ENCODE measurements around the gene EIF3J.
"Not testable (repeated sequence)": the region's sequence is repeated elsewhere in the genome, so short reads cannot be mapped to it uniquely, and the experiment has no call there.

Gene EIF3J

DNA sequence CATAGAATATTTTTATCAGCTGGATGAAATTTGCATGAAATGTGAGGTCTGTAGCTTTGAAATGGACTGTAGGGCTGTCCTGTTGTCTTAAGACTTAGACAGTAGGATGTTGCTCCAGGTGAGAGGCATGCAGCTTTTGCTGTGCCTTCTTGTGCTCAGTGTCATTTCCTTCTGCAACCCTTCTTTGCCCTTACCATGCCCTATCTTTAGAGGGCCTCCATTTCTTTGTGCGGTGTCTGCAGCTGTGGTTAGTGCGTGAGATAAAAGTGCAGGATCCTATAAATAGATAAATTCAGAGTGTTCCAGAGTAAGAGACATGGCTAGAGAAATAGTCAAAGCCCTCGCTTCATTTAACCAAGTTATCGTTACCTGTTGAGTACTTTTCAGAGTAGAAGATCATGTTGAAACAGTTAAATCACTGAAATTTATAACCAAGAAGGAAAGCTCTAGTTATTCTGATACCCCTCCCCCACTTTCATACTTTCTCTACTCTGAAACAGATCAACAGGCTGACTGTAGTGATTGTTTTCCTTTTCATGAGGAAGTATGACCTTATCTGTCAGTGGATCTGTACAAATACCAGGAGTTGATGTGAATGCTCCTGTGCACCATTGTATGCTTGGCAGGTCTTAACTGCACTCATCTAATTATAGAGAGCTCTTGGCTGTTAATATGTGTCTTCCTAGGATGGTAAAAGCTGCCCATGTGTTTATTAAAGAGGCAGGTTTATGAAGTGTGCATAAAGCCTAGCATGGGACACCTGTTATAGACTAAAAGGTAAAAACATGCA lies 18.2 kb downstream of the EIF3J start:
- WGBS (ENCODE audit: extremely low coverage, insufficient coverage, low lambda C conversion rate) = no CpG with 5 or more reads among the region's 4 CpGs
- H3K36me3 ChIP-seq (ENCODE audit: control insufficient read depth, insufficient read depth, low read length) = peaks cover 10% of the 10 kb centered on the region

DNA sequence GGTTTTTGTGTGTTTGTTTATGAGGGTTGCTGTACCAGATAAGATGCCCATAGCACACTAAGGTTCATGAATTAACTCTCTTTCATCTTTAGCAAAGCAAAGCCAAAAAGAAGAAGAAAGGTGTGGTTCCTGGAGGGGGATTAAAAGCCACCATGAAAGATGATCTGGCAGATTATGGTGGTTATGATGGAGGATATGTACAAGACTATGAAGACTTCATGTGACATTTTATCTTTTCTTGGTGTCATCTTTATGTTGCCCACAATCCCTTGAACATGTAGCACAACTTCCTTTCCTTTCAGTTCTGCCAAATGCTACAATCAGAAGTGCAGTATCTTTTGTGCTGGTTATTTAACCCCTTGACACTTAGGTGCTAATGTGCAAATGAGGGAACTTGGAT lies 24.0 kb downstream of the EIF3J start:
- H3K18ac ChIP-seq (ENCODE audit: low read length) = not testable (repeated sequence)
- peaks cover 15% of the 10 kb centered on the region for H3K36me3 ChIP-seq (ENCODE audit: control insufficient read depth, insufficient read depth, low read length)

More for the DNA sequence above, 18.2 kb downstream of the EIF3J start:
- H3K4me2 ChIP-seq (ENCODE audit: low read length) = no peak overlapping the region
- H3K18ac ChIP-seq (ENCODE audit: low read length) = no peak overlapping the region
- H2AK5ac ChIP-seq (ENCODE audit: low read length) = no peak overlapping the region
- H3K4me1 ChIP-seq (ENCODE audit: control insufficient read depth, low read depth, low read length) = no peaks in the 10 kb centered on the region
- H3K27ac ChIP-seq (ENCODE audit: low read depth, low read length) = no peak overlapping the region
- H3K79me1 ChIP-seq (ENCODE audit: low read length) = peaks cover 2% of the 10 kb centered on the region
- no peak overlapping the region for H4K5ac ChIP-seq (ENCODE audit: low read length)
- no peak overlapping the region for H3K9ac ChIP-seq (ENCODE audit: low read length)
- no peak overlapping the region for H3K4me3 ChIP-seq (ENCODE audit: low read length)
- H3K4ac ChIP-seq (ENCODE audit: low read depth, low read length) = no peak overlapping the region
- H3K79me2 ChIP-seq (ENCODE audit: control insufficient read depth, insufficient read depth, low read length) = no peaks in the 10 kb centered on the region
- H3K23ac ChIP-seq (ENCODE audit: low read length) = no peak overlapping the region
- H2BK5ac ChIP-seq (ENCODE audit: low read length) = no peak overlapping the region
- no peak overlapping the region for H2BK15ac ChIP-seq (replicated peaks; ENCODE audit: low read depth)
- H3K56ac ChIP-seq (ENCODE audit: low read length) = no peak overlapping the region
- DNase-seq = no peak
- no peaks in the 10 kb centered on the region for H3K27me3 ChIP-seq (ENCODE audit: insufficient read depth, low read length, poor library complexity)
- H2BK120ac ChIP-seq (ENCODE audit: low read depth, low read length) = no peak overlapping the region
- H4K8ac ChIP-seq (ENCODE audit: low read depth, low read length) = no peak overlapping the region

DNA sequence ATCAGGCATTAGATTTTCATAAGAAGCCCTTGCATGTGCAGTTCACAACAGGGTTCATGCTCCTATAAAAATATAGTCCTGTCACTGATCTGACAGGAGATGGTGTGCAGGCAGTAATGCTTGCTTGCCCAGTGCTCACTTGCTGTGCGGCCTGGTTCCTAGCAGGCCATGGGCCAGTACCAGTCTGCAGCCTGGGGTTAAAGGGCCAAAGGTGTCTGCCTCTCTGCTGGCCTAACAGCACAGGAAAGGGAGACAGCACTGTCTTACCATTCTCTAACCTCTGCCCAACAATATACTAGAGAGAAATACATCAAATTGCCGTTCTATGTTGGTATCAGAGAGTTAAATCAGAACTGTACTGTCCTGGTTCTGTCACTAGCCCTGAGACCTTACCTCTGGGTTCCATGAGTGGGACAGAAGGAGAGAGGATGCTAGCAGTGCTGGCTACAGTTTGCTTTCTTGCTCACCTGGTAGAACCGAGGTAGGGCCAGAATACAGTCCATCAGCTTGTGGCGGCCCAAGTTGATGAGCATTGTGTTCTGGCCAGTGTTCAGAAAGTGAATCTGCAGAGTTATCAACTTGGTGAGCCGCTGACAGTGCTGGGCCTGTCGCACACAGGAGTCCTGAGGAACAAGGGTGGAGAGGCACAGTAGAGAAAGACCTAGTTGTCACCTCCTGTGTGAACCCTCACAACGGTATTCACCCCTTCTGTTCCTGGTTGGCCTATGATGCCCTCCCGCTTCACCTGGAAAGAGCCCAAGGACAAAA lies 28.6 kb downstream of the EIF3J start:
- Histone ChIP-seq H3K27ac (ENCODE audit: low read depth, low read length) (no peak overlapping the region), H4K5ac (ENCODE audit: low read length) (no peak overlapping the region), H3K79me1 (ENCODE audit: low read length) (no peaks in the 10 kb centered on the region), H3K4me3 (ENCODE audit: low read length) (no peak overlapping the region), H3K4me2 (ENCODE audit: low read length) (no peak overlapping the region), H3K56ac (ENCODE audit: low read length) (no peak overlapping the region), H2BK15ac (replicated peaks; ENCODE audit: low read depth) (no peak overlapping the region), H2BK5ac (ENCODE audit: low read length) (no peak overlapping the region), H3K4ac (ENCODE audit: low read depth, low read length) (no peak overlapping the region), H3K36me3 (ENCODE audit: control insufficient read depth, insufficient read depth, low read length) (peaks cover 13% of the 10 kb centered on the region), H3K18ac (ENCODE audit: low read length) (no peak overlapping the region), H3K79me2 (ENCODE audit: control insufficient read depth, insufficient read depth, low read length) (no peaks in the 10 kb centered on the region), H3K23ac (ENCODE audit: low read length) (no peak overlapping the region), H3K27me3 (ENCODE audit: insufficient read depth, low read length, poor library complexity) (no peaks in the 10 kb centered on the region), H2BK120ac (ENCODE audit: low read depth, low read length) (no peak overlapping the region), H2AK5ac (ENCODE audit: low read length) (no peak overlapping the region), H3K4me1 (ENCODE audit: control insufficient read depth, low read depth, low read length) (no peaks in the 10 kb centered on the region), H4K8ac (ENCODE audit: low read depth, low read length) (no peak overlapping the region), H3K9ac (ENCODE audit: low read length) (no peak overlapping the region)
- no CpG with 5 or more reads among the region's 8 CpGs for WGBS (ENCODE audit: extremely low coverage, insufficient coverage, low lambda C conversion rate)
- DNase-seq = no peak

More for the DNA sequence above, 24.0 kb downstream of the EIF3J start:
- DNase-seq; H3K56ac ChIP-seq (ENCODE audit: low read length); H2BK15ac ChIP-seq (replicated peaks; ENCODE audit: low read depth); H4K5ac ChIP-seq (ENCODE audit: low read length); H3K9ac ChIP-seq (ENCODE audit: low read length); H3K27me3 ChIP-seq (ENCODE audit: insufficient read depth, low read length, poor library complexity); H3K4me1 ChIP-seq (ENCODE audit: control insufficient read depth, low read depth, low read length); H3K4ac ChIP-seq (ENCODE audit: low read depth, low read length); H4K8ac ChIP-seq (ENCODE audit: low read depth, low read length); H3K4me2 ChIP-seq (ENCODE audit: low read length); H2BK5ac ChIP-seq (ENCODE audit: low read length); H2AK5ac ChIP-seq (ENCODE audit: low read length); H2BK120ac ChIP-seq (ENCODE audit: low read depth, low read length); H3K79me2 ChIP-seq (ENCODE audit: control insufficient read depth, insufficient read depth, low read length); H3K4me3 ChIP-seq (ENCODE audit: low read length); H3K23ac ChIP-seq (ENCODE audit: low read length); H3K27ac ChIP-seq (ENCODE audit: low read depth, low read length); H3K79me1 ChIP-seq (ENCODE audit: low read length): not testable (repeated sequence)

DNA sequence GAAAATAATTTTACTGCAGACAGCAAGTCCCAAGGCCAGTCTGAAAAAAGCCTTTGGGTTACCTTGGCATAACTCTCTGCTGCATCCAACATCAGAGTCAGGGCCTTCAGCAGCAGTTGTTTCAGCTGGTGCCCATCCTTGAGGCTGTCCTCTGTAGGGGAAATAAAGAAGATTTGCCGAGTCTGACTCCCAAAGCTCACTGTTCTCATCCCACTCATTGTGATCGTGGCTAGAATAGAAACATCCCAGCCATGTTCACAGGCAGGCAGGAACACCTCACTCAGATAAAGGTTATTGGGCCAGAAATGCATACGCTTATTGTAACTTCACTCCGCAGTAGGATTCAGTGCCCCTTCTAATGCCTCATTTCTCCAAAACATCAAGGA lies 29.2 kb downstream of the EIF3J start:
- Histone ChIP-seq H3K56ac (ENCODE audit: low read length) (no peak overlapping the region), H2AK5ac (ENCODE audit: low read length) (no peak overlapping the region), H3K27me3 (ENCODE audit: insufficient read depth, low read length, poor library complexity) (no peaks in the 10 kb centered on the region), H3K4me3 (ENCODE audit: low read length) (no peak overlapping the region), H3K79me1 (ENCODE audit: low read length) (no peaks in the 10 kb centered on the region), H2BK5ac (ENCODE audit: low read length) (no peak overlapping the region), H2BK15ac (replicated peaks; ENCODE audit: low read depth) (no peak overlapping the region), H3K79me2 (ENCODE audit: control insufficient read depth, insufficient read depth, low read length) (no peaks in the 10 kb centered on the region), H3K36me3 (ENCODE audit: control insufficient read depth, insufficient read depth, low read length) (peaks cover 13% of the 10 kb centered on the region), H3K4me1 (ENCODE audit: control insufficient read depth, low read depth, low read length) (no peaks in the 10 kb centered on the region), H3K18ac (ENCODE audit: low read length) (no peak overlapping the region), H3K27ac (ENCODE audit: low read depth, low read length) (no peak overlapping the region), H3K4ac (ENCODE audit: low read depth, low read length) (no peak overlapping the region), H3K4me2 (ENCODE audit: low read length) (no peak overlapping the region), H3K9ac (ENCODE audit: low read length) (no peak overlapping the region), H4K8ac (ENCODE audit: low read depth, low read length) (no peak overlapping the region), H3K23ac (ENCODE audit: low read length) (no peak overlapping the region), H2BK120ac (ENCODE audit: low read depth, low read length) (no peak overlapping the region), H4K5ac (ENCODE audit: low read length) (no peak overlapping the region)
- no peak for DNase-seq
- no CpG with 5 or more reads among the region's 4 CpGs for WGBS (ENCODE audit: extremely low coverage, insufficient coverage, low lambda C conversion rate)

DNA sequence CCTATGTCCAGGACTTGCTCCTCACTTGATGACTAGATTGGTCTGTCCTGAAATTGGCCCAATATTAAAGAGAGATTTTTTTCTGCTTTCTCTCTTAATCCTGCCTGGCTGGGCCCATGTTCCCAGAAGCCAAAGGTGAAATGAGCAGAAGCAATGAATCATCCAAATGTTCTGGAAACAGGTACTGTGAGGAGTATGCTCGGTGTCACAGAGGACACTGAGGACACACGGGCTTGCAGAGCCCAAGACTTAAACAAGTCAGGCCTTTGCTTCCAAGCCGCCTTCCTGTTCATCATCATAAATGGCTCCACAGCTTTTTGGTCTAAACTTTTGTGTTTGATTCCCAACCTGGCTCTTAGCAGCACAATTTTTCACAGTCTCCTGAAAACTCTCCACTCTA lies 31.4 kb downstream of the EIF3J start:
- Histone ChIP-seq H3K36me3 (ENCODE audit: control insufficient read depth, insufficient read depth, low read length) (peaks cover 9% of the 10 kb centered on the region), H3K56ac (ENCODE audit: low read length) (no peak overlapping the region), H3K9ac (ENCODE audit: low read length) (no peak overlapping the region), H2BK5ac (ENCODE audit: low read length) (no peak overlapping the region), H4K8ac (ENCODE audit: low read depth, low read length) (no peak overlapping the region), H3K4ac (ENCODE audit: low read depth, low read length) (no peak overlapping the region), H3K27me3 (ENCODE audit: insufficient read depth, low read length, poor library complexity) (no peaks in the 10 kb centered on the region), H3K4me1 (ENCODE audit: control insufficient read depth, low read depth, low read length) (no peaks in the 10 kb centered on the region), H4K5ac (ENCODE audit: low read length) (no peak overlapping the region), H2BK15ac (replicated peaks; ENCODE audit: low read depth) (no peak overlapping the region), H3K27ac (ENCODE audit: low read depth, low read length) (no peak overlapping the region), H2AK5ac (ENCODE audit: low read length) (no peak overlapping the region), H3K18ac (ENCODE audit: low read length) (no peak overlapping the region), H3K79me1 (ENCODE audit: low read length) (no peaks in the 10 kb centered on the region), H3K79me2 (ENCODE audit: control insufficient read depth, insufficient read depth, low read length) (no peaks in the 10 kb centered on the region), H3K23ac (ENCODE audit: low read length) (no peak overlapping the region), H2BK120ac (ENCODE audit: low read depth, low read length) (no peak overlapping the region), H3K4me3 (ENCODE audit: low read length) (no peak overlapping the region), H3K4me2 (ENCODE audit: low read length) (no peak overlapping the region)
- no peak for DNase-seq
- WGBS (ENCODE audit: extremely low coverage, insufficient coverage, low lambda C conversion rate) = no CpG with 5 or more reads among the region's 3 CpGs

Data from mesendoderm (in vitro differentiated cells).